Esophagus muscularis mucosa (tissue), 4 donors: ENCODE data around the gene CHST7. TPM values are rescaled to one million over a fixed set of nuclear protein-coding genes. Genes with fewer than 3 reads are reported as not detected.
A peak's percentile ranks its signal among the peaks of the same experiment; 100 is the strongest.

Experiments used
- DNase-seq: peaks from one replicate; pipeline ENCODE4 v3.0.0-alpha.2; 2017; ENCODE audit errors: extremely low spot score
- H3K27ac ChIP-seq, 4 donors: fragments of 200-600 bp; sonication (generic); replicated peaks in 1 of 4; 1 replicate in 3 of 4; 2 replicates in 1 of 4; pipeline ENCODE4 v1.5.1; 2016 to 2019; ENCODE audit warnings: mild to moderate bottlenecking in 1 of 4
- H3K27me3 ChIP-seq, 4 donors: fragments of 200-600 bp; sonication (generic); one replicate each; pipeline versions ENCODE4 v1.5.1 to v1.6.0; 2016 to 2019
- H3K36me3 ChIP-seq, 4 donors: fragments of 200-600 bp; sonication (generic); one replicate each; pipeline ENCODE4 v1.5.1; 2016 to 2019
- H3K4me1 ChIP-seq, 4 donors: fragments of 200-600 bp; sonication (generic); one replicate each; pipeline ENCODE4 v1.5.1; 2016 to 2019
- H3K4me3 ChIP-seq, 4 donors: fragments of 200-600 bp; sonication (generic); 1 replicate in 2 of 4; 2 replicates in 2 of 4; pipeline ENCODE4 v1.5.1; 2016 to 2019; ENCODE audit warnings: mild to moderate bottlenecking in 4 of 4, moderate library complexity in 1 of 4
- H3K9me3 ChIP-seq, 4 donors: fragments of 200-600 bp; sonication (generic); 1 replicate in 3 of 4; 2 replicates in 1 of 4; pipeline ENCODE4 v1.5.1; 2016 to 2019
- EP300 ChIP-seq: sonication (generic); formaldehyde crosslinking; IDR thresholded peaks from one replicate; pipeline ENCODE4 v1.6.1; 2017; ENCODE audit warnings: antibody characterized with exemption
- POLR2A ChIP-seq: fragments of 450-650 bp; IDR thresholded peaks from one replicate; pipeline ENCODE4 v1.6.1; 2017; ENCODE audit warnings: antibody characterized with exemption, moderate library complexity, mild to moderate bottlenecking, low read depth
- POLR2AphosphoS5 ChIP-seq, 2 donors: sonication (generic); formaldehyde crosslinking; IDR thresholded peaks; one replicate each; pipeline ENCODE4 v1.6.1; 2017; ENCODE audit warnings: antibody characterized with exemption in 2 of 2
- WGBS: methylation state at CpG from one replicate; pipeline ENCODE4 v1.1.5; 2018; 5-methylcytosine and 5-hydroxymethylcytosine counted together
- intact Hi-C: fragments of 100-400 bp; cut with DNase I; formaldehyde crosslinking; loops from one replicate; pipeline ENCODE4 v1.15.1; 2023
- total RNA-seq, 4 donors: library from RNA; depleted of rRNA; stranded (reverse); fragments of >200 nt; gene quantifications; one replicate each; pipeline versions ENCODE4 v1.1.0 to v1.2.1, GENCODE V29; 2016
- TF ChIP-seq, protein P1 (sequence below), 3 experiments: fragments of 200-600 bp in 2 of 3; fragments of 450-650 bp in 1 of 3; sonication (generic) in 2 of 3; IDR thresholded peaks; one replicate each; pipeline ENCODE4 v1.5.1; 2017 to 2019; ENCODE audit warnings: antibody characterized with exemption in 3 of 3, mild to moderate bottlenecking in 2 of 3, moderate library complexity in 1 of 3

Gene CHST7
- total RNA-seq, 4 donors from 2014 or later, result 12.5 to 20.6 (median 17.2) TPM

DNA sequence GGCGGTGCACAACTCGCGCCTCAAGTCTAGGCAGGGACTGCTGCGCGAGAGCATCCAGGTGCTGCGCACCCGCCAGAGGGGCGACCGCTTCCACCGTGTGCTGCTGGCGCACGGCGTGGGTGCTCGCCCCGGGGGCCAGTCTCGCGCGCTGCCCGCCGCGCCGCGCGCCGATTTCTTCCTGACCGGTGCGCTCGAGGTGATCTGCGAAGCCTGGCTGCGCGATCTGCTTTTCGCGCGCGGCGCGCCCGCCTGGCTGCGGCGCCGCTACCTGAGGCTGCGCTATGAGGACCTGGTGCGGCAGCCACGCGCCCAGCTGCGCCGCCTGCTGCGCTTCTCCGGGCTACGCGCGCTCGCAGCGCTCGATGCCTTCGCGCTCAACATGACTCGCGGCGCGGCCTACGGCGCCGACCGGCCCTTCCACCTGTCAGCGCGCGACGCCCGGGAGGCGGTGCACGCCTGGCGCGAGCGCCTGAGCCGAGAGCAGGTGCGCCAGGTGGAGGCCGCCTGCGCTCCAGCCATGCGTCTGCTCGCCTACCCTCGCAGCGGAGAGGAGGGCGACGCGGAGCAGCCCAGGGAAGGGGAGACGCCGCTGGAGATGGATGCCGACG lies 1.3 kb downstream of the CHST7 start:
- peaks cover 7 to 27% (median 17%) of the 10 kb centered on the region in 4 donors for H3K4me1 ChIP-seq
- intact Hi-C loops, result loop anchor here (5.0 kb wide), 1 partner anchor 112 kb away; no protein-coding TSS in a partner anchor
- H3K36me3 ChIP-seq, result no peaks in the 10 kb centered on the region
- TF ChIP-seq EP300 (no peak), POLR2A (no peak), POLR2AphosphoS5 (IDR thresholded peaks at IDR 0.05) (no peak)
- TF ChIP-seq, protein P1, sequence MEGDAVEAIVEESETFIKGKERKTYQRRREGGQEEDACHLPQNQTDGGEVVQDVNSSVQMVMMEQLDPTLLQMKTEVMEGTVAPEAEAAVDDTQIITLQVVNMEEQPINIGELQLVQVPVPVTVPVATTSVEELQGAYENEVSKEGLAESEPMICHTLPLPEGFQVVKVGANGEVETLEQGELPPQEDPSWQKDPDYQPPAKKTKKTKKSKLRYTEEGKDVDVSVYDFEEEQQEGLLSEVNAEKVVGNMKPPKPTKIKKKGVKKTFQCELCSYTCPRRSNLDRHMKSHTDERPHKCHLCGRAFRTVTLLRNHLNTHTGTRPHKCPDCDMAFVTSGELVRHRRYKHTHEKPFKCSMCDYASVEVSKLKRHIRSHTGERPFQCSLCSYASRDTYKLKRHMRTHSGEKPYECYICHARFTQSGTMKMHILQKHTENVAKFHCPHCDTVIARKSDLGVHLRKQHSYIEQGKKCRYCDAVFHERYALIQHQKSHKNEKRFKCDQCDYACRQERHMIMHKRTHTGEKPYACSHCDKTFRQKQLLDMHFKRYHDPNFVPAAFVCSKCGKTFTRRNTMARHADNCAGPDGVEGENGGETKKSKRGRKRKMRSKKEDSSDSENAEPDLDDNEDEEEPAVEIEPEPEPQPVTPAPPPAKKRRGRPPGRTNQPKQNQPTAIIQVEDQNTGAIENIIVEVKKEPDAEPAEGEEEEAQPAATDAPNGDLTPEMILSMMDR (IDR thresholded peaks at IDR 0.05), result no peak
- no peak for DNase-seq
- H3K27ac ChIP-seq, result peak overlapping the region; percentile 43 to 75 (median 67)
- no CpG with 5 or more reads among the region's 90 CpGs for WGBS
- H3K9me3 ChIP-seq, result peaks cover 0 to 8% (median 0%) of the 10 kb centered on the region in 4 donors
- peaks cover 0 to 9% (median 0%) of the 10 kb centered on the region in 4 donors for H3K27me3 ChIP-seq
- H3K4me3 ChIP-seq, result peak overlapping the region; percentile 58 to 71 (median 60)

DNA sequence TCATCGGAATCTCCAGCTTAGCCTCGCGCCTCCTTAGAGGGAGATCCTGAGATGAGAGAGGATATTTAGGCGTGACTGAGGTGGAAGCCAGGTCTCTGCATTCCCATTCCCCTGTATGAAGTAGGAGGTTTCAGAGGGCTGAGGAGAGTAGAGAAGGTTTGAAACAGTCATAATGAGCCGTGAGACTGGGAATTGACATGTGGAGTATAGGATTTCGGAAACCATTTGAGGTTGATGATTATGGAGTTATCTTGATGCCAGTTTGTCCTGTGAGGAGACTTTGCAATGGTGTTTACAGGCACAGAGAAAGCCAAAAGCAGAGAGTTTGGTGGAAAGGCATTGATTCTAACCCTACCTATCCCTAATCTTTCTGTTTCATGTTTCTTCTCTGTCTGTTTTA lies 2.0 kb downstream of the CHST7 start:
- Histone ChIP-seq H3K27me3 (peaks cover 0 to 9% (median 0%) of the 10 kb centered on the region in 4 donors), H3K9me3 (peaks cover 0 to 8% (median 0%) of the 10 kb centered on the region in 4 donors), H3K27ac (peak overlapping the region; percentile 43 to 75 (median 67)), H3K4me3 (peak overlapping the region; percentile 58 to 71 (median 60)), H3K4me1 (peaks cover 7 to 27% (median 17%) of the 10 kb centered on the region in 4 donors), H3K36me3 (no peaks in the 10 kb centered on the region)
- TF ChIP-seq POLR2AphosphoS5 (IDR thresholded peaks at IDR 0.05), result no peak
- TF ChIP-seq EP300, result no peak
- TF ChIP-seq POLR2A, result no peak
- TF ChIP-seq, protein P1 (IDR thresholded peaks at IDR 0.05), result no peak
- DNase-seq, result no peak
- intact Hi-C loops, result no loop called here
- whole genome bisulfite sequencing, result 68% methylated on average over 6 of the region's 6 CpGs

DNA sequence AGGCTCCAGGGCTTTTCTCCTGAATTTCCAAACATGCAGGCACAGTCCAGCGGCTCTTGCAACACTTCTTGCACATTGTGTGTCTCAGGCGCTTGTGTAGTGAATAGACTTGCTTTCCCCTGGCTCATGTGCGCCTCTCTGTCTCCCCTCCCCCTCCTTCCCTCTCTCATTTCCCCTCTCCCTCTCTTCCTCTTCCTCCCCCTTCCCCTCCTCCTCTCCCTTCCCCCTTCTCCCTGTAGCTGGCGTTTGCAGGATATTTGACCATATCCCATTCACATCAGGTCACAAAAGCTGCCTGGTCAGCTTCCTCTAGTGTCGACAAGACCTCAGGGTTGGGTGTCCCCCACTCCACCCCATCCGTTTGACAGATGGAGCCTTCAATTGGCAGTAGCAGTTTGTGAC lies 2.4 kb downstream of the CHST7 start:
- Histone ChIP-seq H3K4me1 (peaks cover 7 to 27% (median 17%) of the 10 kb centered on the region in 4 donors), H3K27me3 (peaks cover 0 to 9% (median 0%) of the 10 kb centered on the region in 4 donors), H3K36me3 (no peaks in the 10 kb centered on the region), H3K9me3 (peaks cover 0 to 8% (median 0%) of the 10 kb centered on the region in 4 donors), H3K27ac (peak overlapping the region; percentile 43 to 75 (median 67)), H3K4me3 (peak overlapping the region; percentile 58 to 71 (median 60))
- 42% methylated on average over 6 of the region's 6 CpGs for WGBS
- DNase-seq, result no peak
- intact Hi-C loops, result no loop called here
- TF ChIP-seq EP300 (no peak), POLR2AphosphoS5 (IDR thresholded peaks at IDR 0.05) (no peak), POLR2A (no peak)
- TF ChIP-seq, protein P1 (IDR thresholded peaks at IDR 0.05), result no peak

DNA sequence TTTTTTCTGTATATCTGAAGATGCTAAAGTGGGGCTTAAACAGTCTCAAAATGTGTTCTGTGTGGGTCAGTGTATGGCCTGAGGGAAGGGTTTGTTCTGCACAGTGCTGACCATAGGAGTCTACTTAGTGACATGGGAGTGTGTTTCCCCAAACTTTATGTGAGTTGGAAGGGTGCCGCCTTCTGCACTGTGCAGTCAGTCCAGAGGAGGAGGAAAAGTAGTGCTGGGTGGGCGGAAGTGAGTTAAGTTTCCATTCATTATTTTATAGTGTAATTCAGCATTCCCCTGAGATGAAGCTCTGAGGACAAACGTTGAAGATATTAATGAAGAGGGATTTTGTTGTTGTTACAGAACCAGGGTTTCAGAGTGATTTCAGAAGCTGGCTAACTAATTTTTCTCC lies 2.9 kb downstream of the CHST7 start:
- DNase-seq, result no peak
- H3K4me1 ChIP-seq, result peaks cover 7 to 27% (median 17%) of the 10 kb centered on the region in 4 donors
- 74% methylated on average over 3 of the region's 3 CpGs for WGBS
- peaks cover 0 to 9% (median 0%) of the 10 kb centered on the region in 4 donors for H3K27me3 ChIP-seq
- H3K4me3 ChIP-seq, result peak overlapping the region; percentile 58 to 71 (median 60)
- H3K27ac ChIP-seq, result peak overlapping the region in 3 of 4 donors; percentile 23 to 73 (median 43)
- TF ChIP-seq POLR2AphosphoS5 (IDR thresholded peaks at IDR 0.05), result no peak
- TF ChIP-seq, protein P1 (IDR thresholded peaks at IDR 0.05), result no peak
- H3K9me3 ChIP-seq, result peaks cover 0 to 8% (median 0%) of the 10 kb centered on the region in 4 donors
- no peaks in the 10 kb centered on the region for H3K36me3 ChIP-seq
- intact Hi-C loops, result no loop called here
